Measurements from ENCODE around the gene SERINC5.

GRCh38 chr5:80240368-80240986 lies 15.4 kb downstream of the SERINC5 start:
- no peak for TF ChIP-seq CTCF (IDR thresholded peaks at IDR 0.05; ENCODE audit: extremely low read depth in 1 of 2, insufficient read depth in 1 of 2, low read depth in 1 of 2, low read length in 2 of 2)
- no peak for TF ChIP-seq POLR2A (IDR thresholded peaks at IDR 0.05; ENCODE audit: low read depth, low read length)
- TF ChIP-seq EZH2 (IDR thresholded peaks at IDR 0.05; ENCODE audit: borderline replicate concordance, low read depth, low read length, severe bottlenecking): no peak
- TF ChIP-seq MYC (IDR thresholded peaks at IDR 0.05; ENCODE audit: low read depth, low read length): no peak
- TF ChIP-seq POLR2AphosphoS5 (IDR thresholded peaks at IDR 0.05; ENCODE audit: insufficient read depth, low read depth, low read length): no peak
- TF ChIP-seq MAX (IDR thresholded peaks at IDR 0.05; ENCODE audit: insufficient read depth, insufficient read length): no peak
- TF ChIP-seq FOS (IDR thresholded peaks at IDR 0.05; ENCODE audit: borderline replicate concordance, insufficient read depth, low read length): no peak
- no peak for TF ChIP-seq JUN (IDR thresholded peaks at IDR 0.05; ENCODE audit: borderline replicate concordance, insufficient read depth, insufficient read length, low read depth)

All from endothelial cell of umbilical vein (primary cell).